H9 (cell line): ENCODE data around the gene SLC9A2. TPM values are rescaled to one million over a fixed set of nuclear protein-coding genes. Genes with fewer than 3 reads are reported as not detected.

ENCODE experiments used
- DNase-seq: peaks from one replicate; pipeline ENCODE4 v3.0.0-alpha.2; 2017
- H2AFZ ChIP-seq: one replicate; pipeline ENCODE4 v1.6.1; 2013; ENCODE audit warnings: mild to moderate bottlenecking, low read length, control low read depth, moderate library complexity
- H2AK5ac ChIP-seq: 2 replicates; pipeline ENCODE4 v1.6.1; 2013; ENCODE audit warnings: low read length, control low read depth, mixed read lengths; ENCODE audit not compliant: insufficient read length
- H2BK120ac ChIP-seq: one replicate; pipeline ENCODE4 v1.6.1; 2013; ENCODE audit warnings: low read depth, mild to moderate bottlenecking, low read length, control low read depth, inconsistent platforms; ENCODE audit not compliant: poor library complexity, severe bottlenecking
- H2BK12ac ChIP-seq: 2 replicates; pipeline ENCODE4 v1.6.1; 2013; ENCODE audit warnings: low read length, control low read depth, mixed read lengths, low read depth; ENCODE audit not compliant: insufficient read length
- H2BK15ac ChIP-seq: 2 replicates; pipeline ENCODE4 v1.6.1; 2013; ENCODE audit warnings: low read depth, low read length, control low read depth
- H2BK20ac ChIP-seq: one replicate; pipeline ENCODE4 v1.6.1; 2013; ENCODE audit warnings: low read depth, mild to moderate bottlenecking, low read length, control low read depth, inconsistent platforms; ENCODE audit not compliant: poor library complexity, severe bottlenecking
- H2BK5ac ChIP-seq: 2 replicates; pipeline ENCODE4 v1.6.1; 2013; ENCODE audit warnings: low read length, control low read depth, mixed read lengths; ENCODE audit not compliant: insufficient read length
- H3K14ac ChIP-seq: 2 replicates; pipeline ENCODE4 v1.6.1; 2013; ENCODE audit warnings: low read length, control low read depth; ENCODE audit not compliant: insufficient read depth
- H3K18ac ChIP-seq: 2 replicates; pipeline ENCODE4 v1.6.1; 2013; ENCODE audit warnings: low read depth, mild to moderate bottlenecking, mixed read lengths, low read length, control low read depth; ENCODE audit not compliant: insufficient read length
- H3K23ac ChIP-seq: 2 replicates; pipeline ENCODE4 v1.6.1; 2013; ENCODE audit warnings: low read length, control low read depth, mixed read lengths, low read depth; ENCODE audit not compliant: insufficient read length
- H3K23me2 ChIP-seq: 2 replicates; pipeline ENCODE4 v1.6.1; 2013; ENCODE audit warnings: low read depth, mild to moderate bottlenecking, mixed read lengths, low read length, control low read depth; ENCODE audit not compliant: insufficient read length, poor library complexity, severe bottlenecking
- H3K27ac ChIP-seq: 2 replicates; pipeline ENCODE4 v1.5.1; 2013; ENCODE audit warnings: low read length, control low read depth, mixed read lengths, low read depth; ENCODE audit not compliant: insufficient read length
- H3K27me3 ChIP-seq: 2 replicates; pipeline ENCODE4 v1.6.1; 2013; ENCODE audit warnings: low read length, control low read depth, inconsistent platforms; ENCODE audit not compliant: insufficient read depth
- H3K4ac ChIP-seq: 2 replicates; pipeline ENCODE4 v1.6.1; 2013; ENCODE audit warnings: low read depth, mild to moderate bottlenecking, control low read depth, inconsistent platforms, low read length, moderate library complexity
- H3K4me1 ChIP-seq: 2 replicates; pipeline ENCODE4 v1.6.1; 2013; ENCODE audit warnings: low read length, control low read depth, inconsistent platforms; ENCODE audit not compliant: insufficient read depth
- H3K4me2 ChIP-seq: 2 replicates; pipeline ENCODE4 v1.6.1; 2013; ENCODE audit warnings: low read length, control low read depth, mixed read lengths; ENCODE audit not compliant: insufficient read length, insufficient read depth
- H3K56ac ChIP-seq: 2 replicates; pipeline ENCODE4 v1.6.1; 2013; ENCODE audit warnings: low read depth, mild to moderate bottlenecking, mixed read lengths, low read length, control low read depth; ENCODE audit not compliant: insufficient read length
- H3K79me1 ChIP-seq: 2 replicates; pipeline ENCODE4 v1.6.1; 2013; ENCODE audit warnings: low read depth, mild to moderate bottlenecking, moderate library complexity, low read length, control low read depth, inconsistent platforms; ENCODE audit not compliant: insufficient read depth, poor library complexity, severe bottlenecking
- H3K79me2 ChIP-seq: 2 replicates; pipeline ENCODE4 v1.6.1; 2013; ENCODE audit warnings: low read length, control low read depth, inconsistent platforms; ENCODE audit not compliant: insufficient read depth
- H3K9ac ChIP-seq: 2 replicates; pipeline ENCODE4 v1.6.1; 2013; ENCODE audit warnings: low read length, control low read depth, mixed read lengths; ENCODE audit not compliant: insufficient read length; ENCODE audit errors: extremely low read depth
- H3K9me3 ChIP-seq: one replicate; pipeline ENCODE4 v1.6.1; 2013; ENCODE audit warnings: low read depth, low read length, inconsistent platforms; ENCODE audit not compliant: control insufficient read depth
- H3T11ph ChIP-seq: one replicate; pipeline ENCODE4 v1.6.1; 2013; ENCODE audit warnings: mild to moderate bottlenecking, low read length, control low read depth, inconsistent platforms
- H4K20me1 ChIP-seq: one replicate; pipeline ENCODE4 v1.6.1; 2013; ENCODE audit not compliant: control insufficient read depth, insufficient read length, insufficient read depth
- H4K5ac ChIP-seq: 2 replicates; pipeline ENCODE4 v1.6.1; 2013; ENCODE audit warnings: low read depth, mild to moderate bottlenecking, mixed read lengths, low read length, control low read depth; ENCODE audit not compliant: insufficient read length
- H4K8ac ChIP-seq: replicated peaks from 2 replicates; pipeline ENCODE4 v1.6.1; 2013; ENCODE audit warnings: low read length, control low read depth, mixed read lengths, low read depth; ENCODE audit not compliant: insufficient read length
- H4K91ac ChIP-seq: 2 replicates; pipeline ENCODE4 v1.6.1; 2013; ENCODE audit warnings: low read depth, mild to moderate bottlenecking, moderate library complexity, mixed read lengths, low read length, control low read depth; ENCODE audit not compliant: insufficient read length
- H3K27ac Mint-ChIP-seq, 3 experiments: 2 replicates in 2 of 3; 3 replicates in 1 of 3; pipeline ENCODE4 v1.8.0; 2020 to 2021; ENCODE audit warnings: mixed read lengths in 3 of 3, mild to moderate bottlenecking in 1 of 3, moderate library complexity in 1 of 3
- H3K27me3 Mint-ChIP-seq: 2 replicates; pipeline ENCODE4 v1.8.0; 2021; ENCODE audit warnings: low read depth, mild to moderate bottlenecking, moderate library complexity, mixed read lengths
- H3K36me3 Mint-ChIP-seq, 3 experiments: 2 replicates in 2 of 3; 3 replicates in 1 of 3; pipeline ENCODE4 v1.8.0; 2020 to 2021; ENCODE audit warnings: low read depth in 3 of 3, mixed read lengths in 3 of 3; ENCODE audit not compliant: insufficient read depth in 1 of 3
- H3K4me1 Mint-ChIP-seq, 2 experiments: 2 replicates each; pipeline ENCODE4 v1.8.0; 2020; ENCODE audit warnings: mixed read lengths in 2 of 2
- H3K4me3 Mint-ChIP-seq, 2 experiments: 2 replicates in 1 of 2; 3 replicates in 1 of 2; pipeline ENCODE4 v1.8.0; 2020 to 2021; ENCODE audit warnings: mild to moderate bottlenecking in 2 of 2, mixed read lengths in 2 of 2, moderate library complexity in 1 of 2
- H3K9me3 Mint-ChIP-seq, 2 experiments: 2 replicates in 1 of 2; 3 replicates in 1 of 2; pipeline ENCODE4 v1.8.0; 2020; ENCODE audit warnings: mild to moderate bottlenecking in 2 of 2, mixed read lengths in 2 of 2, moderate library complexity in 1 of 2
- CTCF ChIP-seq: fragments of 200-600 bp; sonication (generic); conservative IDR thresholded peaks from 3 replicates; pipeline ENCODE4 v1.8.0; 2021; ENCODE audit warnings: antibody characterized with exemption, mild to moderate bottlenecking
- WGBS: extraction: QIAGEN DNeasy Blood & Tissue Kit; methylation state at CpG from one replicate; pipeline ENCODE4 v1.1.7; 2013; ENCODE audit warnings: missing lambda C conversion rate, low lambda C conversion rate, mixed read lengths; ENCODE audit not compliant: insufficient read length; ENCODE audit errors: extremely low coverage; 5-methylcytosine and 5-hydroxymethylcytosine counted together
- total RNA-seq: library from RNA; stranded (reverse); gene quantifications from 2 replicates; pipeline ENCODE4 v1.2.1, GENCODE V29; 2021

SLC9A2 gene
- total RNA-seq, 1 experiment from 2014 or later: 0.04 TPM

GRCh38 chr2:102578376-102578775 lies 41.0 kb upstream of the SLC9A2 start:
- H3K27ac Mint-ChIP-seq: no peak overlapping the region
- Histone ChIP-seq H2BK5ac (no peak overlapping the region), H3K14ac (no peak overlapping the region), H2BK20ac (no peak overlapping the region), H3K4me2 (no peak overlapping the region), H3T11ph (no peak overlapping the region), H3K79me2 (no peaks in the 10 kb centered on the region), H2AK5ac (no peak overlapping the region), H3K79me1 (no peaks in the 10 kb centered on the region), H3K18ac (no peak overlapping the region), H4K5ac (no peak overlapping the region), H3K4me1 (no peaks in the 10 kb centered on the region), H4K20me1 (no peaks in the 10 kb centered on the region), H3K27ac (no peak overlapping the region), H4K8ac (no peak overlapping the region), H2BK15ac (no peak overlapping the region), H3K9ac (no peak overlapping the region), H2BK12ac (no peak overlapping the region), H3K23ac (no peak overlapping the region), H3K56ac (no peak overlapping the region), H2AFZ (no peak overlapping the region), H3K4ac (no peak overlapping the region), H2BK120ac (no peak overlapping the region), H3K23me2 (no peaks in the 10 kb centered on the region), H4K91ac (no peak overlapping the region), H3K27me3 (no peaks in the 10 kb centered on the region), H3K9me3 (no peaks in the 10 kb centered on the region)
- TF ChIP-seq CTCF: no peak
- H3K36me3 Mint-ChIP-seq: peaks cover 0 to 8% (median 0%) of the 10 kb centered on the region in 3 experiments; a peak in 4 of 7 replicates
- no peak for DNase-seq
- WGBS: no CpG with 5 or more reads among the region's 2 CpGs
- no peak overlapping the region for H3K4me3 Mint-ChIP-seq
- H3K4me1 Mint-ChIP-seq: no peaks in the 10 kb centered on the region
- H3K27me3 Mint-ChIP-seq: no peaks in the 10 kb centered on the region; the same call in 1 of the 2 replicates
- peaks cover 4 to 8% of the 10 kb centered on the region in 2 experiments; a peak in 4 of 5 replicates for H3K9me3 Mint-ChIP-seq
